Anterior cingulate cortex (tissue), 58 donors: Measurements from ENCODE around the gene CRTC3.

Experiments
- DNase-seq, 58 donors: peaks; one replicate each; lab custom pipeline; 2025; lab: John Stamatoyannopoulos, UW

Gene CRTC3

DNA sequence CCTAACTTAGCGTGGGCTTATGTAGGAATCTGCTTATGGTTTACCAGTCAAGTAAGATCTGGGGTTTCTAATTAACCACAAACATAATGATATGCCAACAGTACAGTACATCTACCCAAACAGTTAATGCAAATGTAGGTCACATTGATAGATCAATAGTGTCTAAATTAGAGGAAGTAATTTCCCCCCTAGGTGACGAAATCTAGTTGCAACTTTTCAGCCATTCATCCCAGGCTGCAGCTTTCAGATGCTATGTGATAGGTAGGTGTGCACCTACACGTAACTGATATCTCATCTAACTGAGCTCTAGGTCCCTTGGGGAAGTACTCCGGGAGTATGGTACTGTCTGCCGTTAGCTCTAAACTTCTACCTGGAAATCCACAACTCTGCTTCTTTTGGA, 57.2 kb downstream of the CRTC3 start:
- DNase-seq = no peak

DNA sequence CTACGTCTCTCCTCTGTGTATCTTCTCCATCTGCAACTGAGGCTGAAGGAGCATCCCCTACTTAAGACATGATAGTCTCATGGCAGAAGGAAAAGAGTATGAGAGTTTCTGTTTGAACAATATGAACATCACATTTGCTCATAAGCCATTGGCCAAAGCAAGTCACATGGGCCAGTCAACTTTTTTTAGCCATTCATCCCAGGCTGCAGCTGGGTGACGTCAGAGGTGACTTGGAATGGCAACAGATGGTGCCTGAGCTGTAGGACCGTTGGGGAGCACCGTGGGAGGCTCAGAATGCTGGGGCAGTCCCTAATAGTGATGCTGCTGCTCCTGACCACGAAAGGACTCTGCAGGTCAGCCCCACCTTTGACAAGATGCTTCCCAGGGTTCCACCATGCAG, 58.7 kb downstream of the CRTC3 start:
- DNase-seq = peak in 11 of 58 donors; percentile 15 to 73 (median 29)

- no peak for DNase-seq
Observed at GRCh38 chr15:90591524-90591923, 61.8 kb downstream of the CRTC3 start.

GRCh38 chr15:90592131-90592881, 62.6 kb downstream of the CRTC3 start:
- no peak for DNase-seq

- DNase-seq = no peak
Observed at GRCh38 chr15:90593499-90594158, 63.9 kb downstream of the CRTC3 start.

DNA sequence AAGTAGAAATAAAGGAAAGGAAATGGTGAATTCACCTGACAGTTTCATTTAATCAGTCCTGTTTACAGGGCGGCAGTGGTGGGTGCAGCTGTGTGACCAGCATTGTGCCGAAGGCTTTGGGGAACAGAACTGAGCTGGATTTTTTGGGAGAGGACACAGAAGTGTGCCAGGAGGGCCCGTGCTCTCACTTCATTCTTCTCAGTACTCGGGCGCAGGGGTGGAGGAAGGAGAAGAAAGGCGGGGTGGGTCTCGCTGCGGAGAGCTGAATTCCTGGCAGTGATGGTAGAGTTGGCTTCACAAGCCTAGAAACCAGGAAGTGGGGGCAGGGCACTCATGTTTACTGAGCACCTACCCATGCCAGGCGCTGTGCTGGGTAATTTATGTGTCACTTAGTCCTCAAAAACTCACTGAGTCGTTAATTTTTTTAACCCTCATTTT, 64.6 kb downstream of the CRTC3 start:
- DNase-seq = peak in 27 of 58 donors; percentile 9 to 81 (median 39)

GRCh38 chr15:90595763-90596155, 66.0 kb downstream of the CRTC3 start:
- no peak for DNase-seq

DNA sequence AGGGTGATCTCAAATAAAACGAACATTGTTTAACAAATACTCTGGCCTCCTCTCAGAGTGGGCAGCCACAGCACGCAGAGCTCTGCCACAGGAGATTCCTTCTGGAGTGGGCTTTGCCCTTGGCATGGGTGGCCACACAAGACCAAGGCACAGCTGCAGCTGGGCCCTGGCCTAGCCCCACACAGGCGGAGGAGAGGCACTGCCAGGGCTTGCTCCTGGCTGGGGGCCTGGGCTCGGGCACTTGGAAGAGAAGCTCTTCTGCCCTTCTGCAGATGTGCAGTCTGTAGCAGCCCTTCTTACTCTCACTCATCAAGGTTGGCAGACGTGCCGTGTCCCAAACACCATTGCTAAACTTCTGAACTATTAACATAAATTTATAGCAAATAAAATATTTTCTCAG, 67.2 kb downstream of the CRTC3 start:
- DNase-seq = peak in 42 of 58 donors; percentile 10 to 80 (median 50)

- no peak for DNase-seq
Observed at GRCh38 chr15:90597577-90597976, 67.9 kb downstream of the CRTC3 start.

- DNase-seq = peak in 23 of 58 donors; percentile 2 to 64 (median 32)
Observed at GRCh38 chr15:90598031-90598577, 68.4 kb downstream of the CRTC3 start.

DNA sequence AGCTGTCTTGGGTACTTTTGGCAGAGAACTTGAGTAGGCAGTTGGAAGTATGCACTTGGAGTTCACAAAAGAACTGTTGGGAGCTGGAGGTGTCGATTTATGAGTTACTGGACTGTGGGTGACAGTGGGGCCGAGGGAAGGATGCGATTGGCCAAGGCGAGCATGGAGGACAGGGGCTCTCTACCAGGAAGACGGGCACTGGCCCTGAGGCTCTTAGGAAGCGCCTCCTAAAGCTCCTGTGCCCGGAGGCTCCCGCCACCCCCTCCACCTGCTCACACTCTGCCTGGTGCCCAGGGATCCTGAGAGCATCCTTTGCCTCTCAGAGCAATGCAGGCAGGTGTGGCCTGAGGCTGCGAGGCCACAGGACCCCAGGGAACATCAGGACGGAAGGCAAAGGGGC, 69.0 kb downstream of the CRTC3 start:
- DNase-seq = no peak

DNA sequence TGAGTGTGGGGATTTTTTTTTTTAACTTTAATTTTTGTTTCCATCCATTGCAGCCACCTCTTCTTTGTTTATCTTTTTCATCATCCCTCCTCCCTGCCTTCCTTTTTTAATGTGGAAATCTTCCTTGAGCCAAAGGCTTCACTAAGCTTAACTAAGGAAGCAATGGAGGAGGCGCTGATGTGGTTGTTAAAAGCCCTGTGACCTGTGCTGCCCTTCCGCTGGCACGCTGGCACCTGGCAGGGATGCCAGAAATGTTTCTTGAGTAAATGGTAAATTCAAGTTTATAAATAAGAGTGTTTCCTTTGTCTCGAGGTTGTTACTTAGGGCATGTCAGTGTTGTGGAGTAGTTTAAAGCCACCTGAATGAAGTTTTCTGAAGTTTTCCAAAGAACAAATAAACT, 69.4 kb downstream of the CRTC3 start:
- DNase-seq = no peak

DNA sequence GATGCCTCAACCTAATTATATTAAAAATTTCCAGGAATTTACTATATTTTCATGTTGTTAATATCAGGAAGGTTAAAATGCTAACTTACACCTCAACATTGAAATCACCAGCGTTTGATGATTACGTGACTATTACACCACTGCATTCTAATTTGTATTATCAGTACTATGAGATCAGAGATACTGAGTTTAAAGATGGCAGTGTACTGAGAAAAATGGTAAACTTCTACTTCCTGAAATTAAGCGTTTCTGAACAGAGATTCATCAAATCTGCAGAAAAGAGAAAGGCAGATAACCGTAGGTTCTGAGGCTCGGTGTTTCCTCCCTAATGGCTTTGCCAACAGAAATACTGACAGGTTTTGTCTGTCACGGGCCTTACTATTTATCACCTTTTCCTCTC, 69.9 kb downstream of the CRTC3 start:
- no peak for DNase-seq

DNA sequence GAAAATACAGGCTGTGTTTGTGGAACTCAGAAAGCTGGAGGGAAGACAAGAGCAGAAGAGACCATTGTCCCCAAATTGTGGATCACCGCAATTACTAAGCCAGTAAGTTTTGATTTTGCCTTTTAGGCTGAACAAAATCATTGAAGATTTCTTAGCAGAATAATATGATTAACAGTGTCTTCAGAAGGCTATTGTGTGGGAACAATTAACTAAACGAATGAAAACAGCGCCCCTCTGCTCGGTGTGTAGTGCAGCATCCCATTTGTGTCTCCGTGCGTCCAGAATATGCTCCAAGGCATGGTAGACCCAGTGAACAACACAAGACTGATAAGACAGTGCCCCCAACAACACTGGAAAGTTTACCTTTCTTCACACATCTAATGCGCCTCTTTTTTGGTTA, 71.2 kb downstream of the CRTC3 start:
- DNase-seq = no peak

GRCh38 chr15:90603893-90604292, 74.2 kb downstream of the CRTC3 start:
- DNase-seq = no peak

GRCh38 chr15:90606641-90607040, 76.9 kb downstream of the CRTC3 start:
- no peak for DNase-seq

DNA sequence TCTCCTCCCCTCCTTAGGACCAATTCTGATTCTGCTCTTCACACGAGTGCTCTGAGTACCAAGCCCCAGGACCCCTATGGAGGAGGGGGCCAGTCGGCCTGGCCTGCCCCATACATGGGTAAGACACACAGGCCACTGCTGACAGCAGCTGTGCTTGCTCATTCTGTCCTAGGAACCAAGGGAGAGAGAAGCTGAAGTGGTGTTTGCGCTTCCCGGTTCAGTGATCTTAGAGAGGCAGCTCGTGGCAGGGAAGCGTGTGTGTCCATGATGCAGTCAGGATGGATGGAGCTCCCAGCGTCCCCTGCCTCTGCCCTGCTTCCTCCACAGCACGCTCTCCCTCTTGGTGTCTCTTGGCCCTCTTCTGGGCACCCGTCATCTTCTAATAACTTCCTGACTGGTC, 77.6 kb downstream of the CRTC3 start:
- DNase-seq = no peak

GRCh38 chr15:90609242-90610180, 79.8 kb downstream of the CRTC3 start:
- DNase-seq = no peak

GRCh38 chr15:90610190-90610589, 80.5 kb downstream of the CRTC3 start:
- no peak for DNase-seq

DNA sequence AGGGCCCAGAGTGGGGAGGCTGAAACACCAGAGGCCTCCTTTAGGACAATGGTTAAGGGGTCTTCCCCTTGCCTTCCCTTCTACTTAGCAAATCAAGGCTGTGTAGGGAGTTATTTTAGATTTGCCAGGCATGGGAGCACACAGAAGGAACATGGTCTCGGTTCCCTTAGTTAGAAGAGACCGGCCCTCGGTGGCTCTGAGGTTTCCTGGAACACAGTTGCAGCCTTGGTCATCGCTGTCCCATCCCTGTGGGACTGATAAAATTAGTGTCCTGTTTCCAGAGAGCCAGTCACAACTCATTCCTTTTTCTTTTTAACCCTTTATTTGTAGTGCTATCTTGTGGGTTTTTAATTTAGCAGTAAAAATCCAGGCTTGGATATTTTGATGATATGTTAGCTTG, 81.4 kb downstream of the CRTC3 start:
- no peak for DNase-seq

GRCh38 chr15:90617171-90617570, 87.4 kb downstream of the CRTC3 start:
- DNase-seq = no peak
